Thyroid gland (tissue), 4 donors: ENCODE measurements around the gene HHIPL1. TPM values are rescaled to one million over a fixed set of nuclear protein-coding genes. Genes with fewer than 3 reads are reported as not detected.

Experiments used
- DNase-seq, 2 donors: peaks; one replicate each; pipeline ENCODE4 v3.0.0-alpha.2; 2019
- H3K27ac ChIP-seq, 3 donors: fragments of 200-600 bp; sonication (generic); 1 replicate in 2 of 3; 2 replicates in 1 of 3; pipeline ENCODE4 v1.5.1; 2016 to 2019; ENCODE audit warnings: mild to moderate bottlenecking in 1 of 3, moderate library complexity in 1 of 3
- H3K27me3 ChIP-seq: fragments of 200-600 bp; sonication (generic); one replicate; pipeline ENCODE4 v1.5.1; 2019
- H3K36me3 ChIP-seq, 2 donors: fragments of 200-600 bp; sonication (generic); one replicate each; pipeline ENCODE4 v1.5.1; 2016 to 2019
- H3K4me1 ChIP-seq, 2 donors: fragments of 200-600 bp; sonication (generic); one replicate each; pipeline ENCODE4 v1.5.1; 2017 to 2019
- H3K4me3 ChIP-seq, 3 donors: fragments of 200-600 bp; sonication (generic); replicated peaks in 1 of 3; 1 replicate in 2 of 3; 2 replicates in 1 of 3; pipeline ENCODE4 v1.5.1; 2016; ENCODE audit warnings: mild to moderate bottlenecking in 1 of 3
- H3K9me3 ChIP-seq: fragments of 200-600 bp; sonication (generic); one replicate; pipeline ENCODE4 v1.5.1; 2017
- POLR2A ChIP-seq, 2 donors: fragments of 450-650 bp; IDR thresholded peaks; one replicate each; pipeline ENCODE4 v1.6.1; 2017; ENCODE audit warnings: antibody characterized with exemption in 2 of 2, mild to moderate bottlenecking in 2 of 2, moderate library complexity in 1 of 2
- WGBS, 2 donors: methylation state at CpG; one replicate each; pipeline ENCODE4 v1.1.5; 2017; 5-methylcytosine and 5-hydroxymethylcytosine counted together
- intact Hi-C: fragments of 100-400 bp; cut with DNase I; formaldehyde crosslinking; loops from one replicate; pipeline ENCODE4 v1.15.1; 2023
- total RNA-seq, 4 donors: library from RNA; depleted of rRNA; stranded (reverse); fragments of >200 nt; gene quantifications; one replicate each; pipeline ENCODE4 v1.2.3, GENCODE V29; 2016
- TF ChIP-seq, protein P1 (sequence below), 6 experiments: fragments of 200-600 bp in 3 of 6; fragments of 450-650 bp in 3 of 6; sonication (generic) in 3 of 6; IDR thresholded peaks; one replicate each; pipeline ENCODE4 v1.5.1; 2016 to 2019; ENCODE audit warnings: antibody characterized with exemption in 6 of 6, mild to moderate bottlenecking in 2 of 6, inconsistent platforms in 1 of 6, moderate library complexity in 1 of 6

The HHIPL1 gene
- total RNA-seq, 4 donors from 2014 or later: 0.98 to 2.7 (median 1.1) TPM

DNA sequence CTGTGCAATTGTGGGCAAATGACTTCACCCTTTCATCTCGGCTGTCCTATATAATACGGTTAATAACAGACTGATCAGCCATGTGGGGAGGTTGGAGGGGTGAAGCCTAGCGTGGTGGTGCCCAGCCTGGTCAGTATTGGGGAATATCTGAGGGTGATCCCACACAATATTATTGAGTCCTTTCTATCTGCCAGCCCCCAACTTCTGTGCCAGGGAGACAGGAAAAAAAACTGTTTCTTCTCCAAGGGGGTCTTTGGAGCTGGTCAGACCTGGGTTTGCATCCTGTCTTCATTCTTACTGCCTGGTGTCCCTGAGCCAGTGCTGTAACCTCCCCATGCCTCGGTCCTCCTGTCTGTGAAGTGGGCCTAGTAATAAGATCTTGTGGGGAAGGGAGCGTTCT, 45.7 kb downstream of the HHIPL1 start:
- TF ChIP-seq POLR2A (IDR thresholded peaks at IDR 0.05): no peak
- TF ChIP-seq, protein P1, sequence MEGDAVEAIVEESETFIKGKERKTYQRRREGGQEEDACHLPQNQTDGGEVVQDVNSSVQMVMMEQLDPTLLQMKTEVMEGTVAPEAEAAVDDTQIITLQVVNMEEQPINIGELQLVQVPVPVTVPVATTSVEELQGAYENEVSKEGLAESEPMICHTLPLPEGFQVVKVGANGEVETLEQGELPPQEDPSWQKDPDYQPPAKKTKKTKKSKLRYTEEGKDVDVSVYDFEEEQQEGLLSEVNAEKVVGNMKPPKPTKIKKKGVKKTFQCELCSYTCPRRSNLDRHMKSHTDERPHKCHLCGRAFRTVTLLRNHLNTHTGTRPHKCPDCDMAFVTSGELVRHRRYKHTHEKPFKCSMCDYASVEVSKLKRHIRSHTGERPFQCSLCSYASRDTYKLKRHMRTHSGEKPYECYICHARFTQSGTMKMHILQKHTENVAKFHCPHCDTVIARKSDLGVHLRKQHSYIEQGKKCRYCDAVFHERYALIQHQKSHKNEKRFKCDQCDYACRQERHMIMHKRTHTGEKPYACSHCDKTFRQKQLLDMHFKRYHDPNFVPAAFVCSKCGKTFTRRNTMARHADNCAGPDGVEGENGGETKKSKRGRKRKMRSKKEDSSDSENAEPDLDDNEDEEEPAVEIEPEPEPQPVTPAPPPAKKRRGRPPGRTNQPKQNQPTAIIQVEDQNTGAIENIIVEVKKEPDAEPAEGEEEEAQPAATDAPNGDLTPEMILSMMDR (IDR thresholded peaks at IDR 0.05): no peak
- Histone ChIP-seq H3K27me3 (no peaks in the 10 kb centered on the region), H3K4me1 (no peaks in the 10 kb centered on the region), H3K36me3 (no peaks in the 10 kb centered on the region), H3K9me3 (no peaks in the 10 kb centered on the region), H3K4me3 (no peak overlapping the region), H3K27ac (no peak overlapping the region)
- intact Hi-C loops: no loop called here
- DNase-seq: no peak
- 78 to 88% methylated on average over 5 of the region's 5 CpGs for WGBS, 2 donors

DNA sequence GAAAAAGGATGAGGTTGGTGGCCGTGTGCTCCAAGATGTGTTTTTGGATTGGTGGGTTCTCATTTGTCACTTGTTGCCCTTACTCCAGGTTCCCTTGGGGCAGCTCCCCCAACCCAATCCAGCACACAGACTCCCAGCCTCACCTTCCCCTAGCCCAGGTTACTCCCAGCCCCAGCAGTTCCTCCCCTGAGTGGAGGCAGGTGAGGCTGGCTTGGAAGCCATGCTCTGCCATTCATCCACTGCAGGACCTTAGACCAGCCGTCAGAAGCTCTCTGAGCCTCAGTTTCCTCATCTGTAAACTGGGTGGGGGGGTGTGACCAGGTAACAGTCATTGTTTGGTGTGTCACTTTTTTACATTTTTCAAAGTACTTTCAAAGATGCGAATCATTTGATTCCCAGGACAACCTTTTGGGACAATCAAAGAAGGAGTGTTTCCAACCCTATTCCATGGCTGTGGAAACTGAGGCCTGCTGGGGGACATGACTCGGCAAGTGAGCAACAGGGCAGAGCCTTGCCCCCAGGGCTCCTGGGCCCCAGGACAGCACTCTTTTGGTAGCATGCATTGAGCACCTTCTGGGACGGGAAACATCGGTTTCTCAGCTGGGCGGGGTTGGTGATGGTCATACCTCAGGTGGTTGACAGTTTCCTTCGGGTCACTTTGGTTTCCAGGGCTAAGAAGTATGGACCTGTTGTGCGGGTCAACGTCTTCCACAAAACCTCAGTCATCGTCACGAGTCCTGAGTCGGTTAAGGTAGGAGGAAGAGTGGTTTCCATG, 46.4 kb downstream of the HHIPL1 start:
- H3K36me3 ChIP-seq: no peaks in the 10 kb centered on the region
- H3K9me3 ChIP-seq: no peaks in the 10 kb centered on the region
- WGBS, 2 donors: 86 to 95% methylated on average over 13 of the region's 13 CpGs
- no peaks in the 10 kb centered on the region for H3K4me1 ChIP-seq
- TF ChIP-seq, protein P1 (IDR thresholded peaks at IDR 0.05): no peak
- no peak for TF ChIP-seq POLR2A (IDR thresholded peaks at IDR 0.05)
- H3K27me3 ChIP-seq: no peaks in the 10 kb centered on the region
- no peak for DNase-seq
- intact Hi-C loops: no loop called here
- H3K4me3 ChIP-seq: no peak overlapping the region
- H3K27ac ChIP-seq: no peak overlapping the region

DNA sequence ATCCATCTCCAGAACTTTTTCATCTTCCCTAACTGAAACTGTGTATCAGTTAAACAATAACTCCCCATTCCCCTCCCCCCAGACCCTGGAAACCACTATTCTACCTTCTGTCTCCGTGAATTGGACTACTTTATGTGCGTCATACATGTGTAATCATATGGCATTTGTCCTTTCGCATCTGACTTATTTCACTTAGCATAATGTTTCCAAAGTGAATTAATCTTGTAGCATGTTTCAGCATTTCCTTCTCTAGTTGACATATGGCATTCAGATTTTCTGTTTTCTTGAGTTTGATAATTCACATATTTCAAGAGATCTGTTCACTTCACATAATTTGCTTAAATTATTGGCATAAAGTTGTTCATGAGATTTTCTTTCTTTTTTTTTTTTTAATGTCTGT, 49.0 kb downstream of the HHIPL1 start:
- TF ChIP-seq POLR2A (IDR thresholded peaks at IDR 0.05): no peak
- TF ChIP-seq, protein P1 (IDR thresholded peaks at IDR 0.05): no peak
- no peak for DNase-seq
- no peaks in the 10 kb centered on the region for H3K36me3 ChIP-seq
- no peak overlapping the region for H3K4me3 ChIP-seq
- H3K27me3 ChIP-seq: no peaks in the 10 kb centered on the region
- H3K4me1 ChIP-seq: no peaks in the 10 kb centered on the region
- 77% methylated on average over 3 of the region's 3 CpGs for WGBS, 2 donors
- H3K27ac ChIP-seq: no peak overlapping the region
- intact Hi-C loops: no loop called here
- H3K9me3 ChIP-seq: no peaks in the 10 kb centered on the region

DNA sequence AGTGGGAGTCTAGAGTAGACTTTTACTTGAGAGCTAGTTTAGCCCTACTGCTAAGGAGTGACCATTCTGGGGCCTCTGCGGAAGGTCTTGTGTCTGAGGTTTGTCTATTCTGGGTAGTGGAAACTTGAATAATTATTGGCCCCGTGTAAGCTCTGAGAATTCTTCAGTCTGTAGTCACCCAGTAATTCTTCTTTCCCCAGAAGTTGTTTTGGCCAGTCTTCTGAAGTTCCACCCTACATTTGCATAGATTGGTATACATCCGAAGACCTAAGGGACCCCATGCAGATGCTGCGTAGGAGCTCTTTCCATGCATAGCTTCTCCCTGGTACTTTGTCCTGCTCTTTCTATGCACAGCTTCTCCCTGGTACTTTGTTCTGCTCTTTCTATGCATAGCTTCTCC, 52.0 kb downstream of the HHIPL1 start:
- H3K4me1 ChIP-seq: no peaks in the 10 kb centered on the region
- intact Hi-C loops: no loop called here
- H3K9me3 ChIP-seq: no peaks in the 10 kb centered on the region
- no peak overlapping the region for H3K27ac ChIP-seq
- DNase-seq: no peak
- TF ChIP-seq, protein P1 (IDR thresholded peaks at IDR 0.05): no peak
- TF ChIP-seq POLR2A (IDR thresholded peaks at IDR 0.05): no peak
- H3K4me3 ChIP-seq: no peak overlapping the region
- H3K36me3 ChIP-seq: no peaks in the 10 kb centered on the region
- 89 to 92% methylated on average over 4 of the region's 4 CpGs for WGBS, 2 donors
- H3K27me3 ChIP-seq: no peaks in the 10 kb centered on the region

DNA sequence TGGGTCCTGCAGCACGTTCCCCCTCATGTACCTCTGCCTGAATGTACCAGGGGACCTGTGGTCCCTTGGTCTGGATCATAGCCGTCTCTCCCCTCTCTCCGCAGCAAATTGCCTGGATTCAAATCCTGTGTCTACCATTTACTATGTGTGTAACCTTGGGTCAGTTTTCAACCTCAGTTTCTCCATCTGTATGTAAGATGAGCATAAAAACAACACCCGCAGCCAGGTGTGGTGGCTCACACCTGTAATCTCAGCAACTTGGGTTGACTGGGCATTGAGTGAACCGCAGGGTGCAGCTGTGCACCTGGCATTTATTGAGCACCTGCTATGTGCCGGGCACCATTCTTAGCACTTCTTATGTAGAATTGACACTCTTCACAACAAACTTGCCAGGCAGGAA, 53.3 kb downstream of the HHIPL1 start:
- Histone ChIP-seq H3K9me3 (no peaks in the 10 kb centered on the region), H3K4me3 (no peak overlapping the region), H3K4me1 (no peaks in the 10 kb centered on the region), H3K27me3 (no peaks in the 10 kb centered on the region), H3K27ac (no peak overlapping the region), H3K36me3 (no peaks in the 10 kb centered on the region)
- WGBS, 2 donors: 89 to 96% methylated on average over 6 of the region's 6 CpGs
- intact Hi-C loops: no loop called here
- TF ChIP-seq POLR2A (IDR thresholded peaks at IDR 0.05): no peak
- TF ChIP-seq, protein P1 (IDR thresholded peaks at IDR 0.05): no peak
- DNase-seq: no peak
